ENCODE data around the gene KLF6.

DNA sequence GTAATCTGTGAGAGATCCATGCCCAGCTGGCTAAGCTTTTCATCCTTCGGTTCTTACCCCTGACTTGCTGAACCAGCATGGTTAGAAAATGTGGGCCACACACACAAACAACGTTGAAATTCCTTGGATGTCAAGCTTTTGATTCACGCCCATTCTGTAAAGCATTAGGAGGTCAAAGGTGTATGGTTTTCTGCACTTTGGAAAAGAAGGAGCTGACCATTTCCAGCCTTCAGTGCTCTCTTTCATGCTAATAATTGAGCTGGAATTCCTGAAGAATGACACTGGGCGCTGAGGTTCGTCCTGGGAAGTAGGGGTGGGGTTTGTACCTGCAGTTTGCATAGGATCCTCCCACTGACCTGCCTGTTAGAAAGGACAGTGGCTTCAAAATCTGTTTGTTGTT, 23.1 kb downstream of the KLF6 start:
- TF ChIP-seq, protein P1, sequence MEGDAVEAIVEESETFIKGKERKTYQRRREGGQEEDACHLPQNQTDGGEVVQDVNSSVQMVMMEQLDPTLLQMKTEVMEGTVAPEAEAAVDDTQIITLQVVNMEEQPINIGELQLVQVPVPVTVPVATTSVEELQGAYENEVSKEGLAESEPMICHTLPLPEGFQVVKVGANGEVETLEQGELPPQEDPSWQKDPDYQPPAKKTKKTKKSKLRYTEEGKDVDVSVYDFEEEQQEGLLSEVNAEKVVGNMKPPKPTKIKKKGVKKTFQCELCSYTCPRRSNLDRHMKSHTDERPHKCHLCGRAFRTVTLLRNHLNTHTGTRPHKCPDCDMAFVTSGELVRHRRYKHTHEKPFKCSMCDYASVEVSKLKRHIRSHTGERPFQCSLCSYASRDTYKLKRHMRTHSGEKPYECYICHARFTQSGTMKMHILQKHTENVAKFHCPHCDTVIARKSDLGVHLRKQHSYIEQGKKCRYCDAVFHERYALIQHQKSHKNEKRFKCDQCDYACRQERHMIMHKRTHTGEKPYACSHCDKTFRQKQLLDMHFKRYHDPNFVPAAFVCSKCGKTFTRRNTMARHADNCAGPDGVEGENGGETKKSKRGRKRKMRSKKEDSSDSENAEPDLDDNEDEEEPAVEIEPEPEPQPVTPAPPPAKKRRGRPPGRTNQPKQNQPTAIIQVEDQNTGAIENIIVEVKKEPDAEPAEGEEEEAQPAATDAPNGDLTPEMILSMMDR (IDR thresholded peaks at IDR 0.05): no peak
- TF ChIP-seq POLR2A (IDR thresholded peaks at IDR 0.05) (no peak), EP300 (IDR thresholded peaks at IDR 0.05) (no peak)
